HTR-8/SVneo (cell line): ENCODE measurements around the gene BDNF.

ENCODE experiments used
- DNase-seq: peaks from one replicate; pipeline ENCODE4 v3.0.0; 2011; ENCODE audit warnings: low spot score, mixed read lengths; ENCODE audit not compliant: insufficient read length
- FAIRE-seq: peaks from 2 replicates; lab custom pipeline; 2011; peaks lifted over from hg19 to GRCh38; lab: Jason Lieb, UNC

Gene BDNF

GRCh38 chr11:27710536-27710935 is 10.3 kb upstream of the BDNF start:
- no peak for DNase-seq
- FAIRE-seq, result no peak

GRCh38 chr11:27707676-27708075 is 7.4 kb upstream of the BDNF start:
- DNase-seq, result no peak
- no peak for FAIRE-seq

GRCh38 chr11:27705873-27706820 is 5.9 kb upstream of the BDNF start:
- DNase-seq (no peak), FAIRE-seq (no peak)

- no peak for DNase-seq
These were observed 3.2 kb upstream of the BDNF start for GRCh38 chr11:27703481-27703880.

GRCh38 chr11:27702811-27703210 is 2.6 kb upstream of the BDNF start:
- FAIRE-seq (no peak), DNase-seq (no peak)

More at GRCh38 chr11:27703481-27703880, 3.2 kb upstream of the BDNF start:
- FAIRE-seq, result no peak

GRCh38 chr11:27701355-27702105 is 1.3 kb upstream of the BDNF start:
- FAIRE-seq, result peak; percentile 20
- no peak for DNase-seq

GRCh38 chr11:27699926-27700350 is 317 bp downstream of the BDNF start:
- DNase-seq (no peak), FAIRE-seq (no peak)

- DNase-seq, result no peak
- FAIRE-seq, result peak; percentile 40
These were observed 871 bp downstream of the BDNF start for GRCh38 chr11:27699242-27699925.

GRCh38 chr11:27698872-27699241 is 1.4 kb downstream of the BDNF start:
- DNase-seq, result peak; percentile 80
- FAIRE-seq, result peak; percentile 88

GRCh38 chr11:27697679-27698275 is 2.5 kb downstream of the BDNF start:
- FAIRE-seq, result no peak
- no peak for DNase-seq

GRCh38 chr11:27696961-27697360 is 3.3 kb downstream of the BDNF start:
- FAIRE-seq (no peak), DNase-seq (no peak)

- FAIRE-seq (no peak), DNase-seq (no peak)
These were observed 4.1 kb downstream of the BDNF start for GRCh38 chr11:27696115-27696514.

- no peak for FAIRE-seq
- no peak for DNase-seq
These were observed 5.3 kb downstream of the BDNF start for GRCh38 chr11:27694992-27695391.

GRCh38 chr11:27693398-27693797 is 6.9 kb downstream of the BDNF start:
- DNase-seq (no peak), FAIRE-seq (peak; percentile 20)

- no peak for FAIRE-seq
These were observed 7.5 kb downstream of the BDNF start for GRCh38 chr11:27692781-27693180.

GRCh38 chr11:27688076-27688475 is 12.2 kb downstream of the BDNF start:
- DNase-seq, result no peak
- no peak for FAIRE-seq

More at GRCh38 chr11:27692781-27693180, 7.5 kb downstream of the BDNF start:
- DNase-seq, result no peak

- FAIRE-seq, result no peak
- no peak for DNase-seq
These were observed 18.6 kb downstream of the BDNF start for GRCh38 chr11:27681664-27682063.

GRCh38 chr11:27679136-27680015 is 20.9 kb downstream of the BDNF start:
- DNase-seq, result no peak
- FAIRE-seq, result no peak

GRCh38 chr11:27678242-27678641 is 22.0 kb downstream of the BDNF start:
- FAIRE-seq, result peak; percentile 44
- no peak for DNase-seq
